ENCODE data around the gene CALCB.

The CALCB gene

DNA sequence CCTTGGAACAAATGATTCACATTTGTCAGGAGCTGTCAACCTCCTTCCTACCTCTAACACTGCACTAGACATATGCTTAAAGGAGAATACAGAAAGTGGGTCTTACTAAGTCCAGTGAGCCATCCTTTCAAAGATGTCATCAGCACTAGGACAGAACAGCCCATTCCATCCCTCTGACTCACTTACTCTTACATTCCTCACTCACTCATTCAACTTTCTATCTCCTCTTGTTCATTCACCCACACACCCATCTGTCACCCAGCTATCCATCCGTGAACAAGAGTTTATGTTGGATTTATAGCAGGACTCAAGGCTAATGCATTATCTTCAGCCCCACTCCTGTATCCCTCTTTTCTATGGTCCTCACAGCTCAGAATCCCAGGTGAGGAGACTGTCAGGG lies 50.5 kb downstream of the CALCB start:
- TF ChIP-seq, protein P1, sequence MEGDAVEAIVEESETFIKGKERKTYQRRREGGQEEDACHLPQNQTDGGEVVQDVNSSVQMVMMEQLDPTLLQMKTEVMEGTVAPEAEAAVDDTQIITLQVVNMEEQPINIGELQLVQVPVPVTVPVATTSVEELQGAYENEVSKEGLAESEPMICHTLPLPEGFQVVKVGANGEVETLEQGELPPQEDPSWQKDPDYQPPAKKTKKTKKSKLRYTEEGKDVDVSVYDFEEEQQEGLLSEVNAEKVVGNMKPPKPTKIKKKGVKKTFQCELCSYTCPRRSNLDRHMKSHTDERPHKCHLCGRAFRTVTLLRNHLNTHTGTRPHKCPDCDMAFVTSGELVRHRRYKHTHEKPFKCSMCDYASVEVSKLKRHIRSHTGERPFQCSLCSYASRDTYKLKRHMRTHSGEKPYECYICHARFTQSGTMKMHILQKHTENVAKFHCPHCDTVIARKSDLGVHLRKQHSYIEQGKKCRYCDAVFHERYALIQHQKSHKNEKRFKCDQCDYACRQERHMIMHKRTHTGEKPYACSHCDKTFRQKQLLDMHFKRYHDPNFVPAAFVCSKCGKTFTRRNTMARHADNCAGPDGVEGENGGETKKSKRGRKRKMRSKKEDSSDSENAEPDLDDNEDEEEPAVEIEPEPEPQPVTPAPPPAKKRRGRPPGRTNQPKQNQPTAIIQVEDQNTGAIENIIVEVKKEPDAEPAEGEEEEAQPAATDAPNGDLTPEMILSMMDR (IDR thresholded peaks at IDR 0.05; ENCODE audit: extremely low read depth, missing control alignments): no peak
- DNase-seq (ENCODE audit: low spot score): no peak

DNA sequence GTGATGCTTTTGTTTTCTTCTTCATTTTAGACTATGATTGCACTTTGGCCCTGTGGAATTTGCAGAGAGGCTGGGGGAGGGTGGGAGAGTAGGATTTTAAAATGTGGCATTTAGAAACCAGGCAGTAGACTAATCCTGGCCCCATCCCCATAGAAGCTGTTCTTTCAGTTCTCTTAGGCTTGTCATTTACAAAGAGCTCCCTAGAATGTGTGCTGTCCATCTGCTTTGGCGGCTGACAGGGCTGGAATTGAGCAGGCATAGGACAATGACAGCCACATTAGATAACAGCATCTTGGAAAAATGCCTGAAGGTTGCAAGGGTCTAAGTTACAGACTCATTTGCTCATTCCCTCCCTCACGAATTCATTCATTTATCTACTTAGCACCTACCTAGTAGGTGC lies 51.1 kb downstream of the CALCB start:
- no peak for DNase-seq (ENCODE audit: low spot score)
- TF ChIP-seq, protein P1 (IDR thresholded peaks at IDR 0.05; ENCODE audit: extremely low read depth, missing control alignments): no peak

DNA sequence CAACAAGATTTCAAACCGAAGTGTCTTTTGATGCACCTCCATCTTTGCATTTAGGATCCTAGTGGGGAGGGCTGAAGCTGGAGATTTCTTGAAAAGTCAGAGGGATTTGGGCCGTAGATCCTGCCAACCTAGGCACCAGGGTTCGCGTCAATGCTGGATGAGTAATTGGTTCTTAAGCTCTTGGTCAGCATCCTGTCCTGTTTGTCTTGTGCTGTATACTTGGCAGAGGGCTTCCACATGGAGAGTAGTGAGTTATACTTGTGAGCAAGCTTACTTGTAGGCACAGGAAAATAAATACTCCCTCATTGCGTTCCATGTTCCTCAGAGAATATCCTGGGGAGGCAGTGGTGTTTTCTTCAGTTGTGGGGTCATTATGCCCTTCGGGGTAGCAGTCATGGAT lies 53.9 kb downstream of the CALCB start:
- no peak for DNase-seq (ENCODE audit: low spot score)
- TF ChIP-seq, protein P1 (IDR thresholded peaks at IDR 0.05; ENCODE audit: extremely low read depth, missing control alignments): no peak
